HEK293 (cell line): ENCODE results near the gene UBE3B.
"Not testable (repeated sequence)": the region's sequence is repeated elsewhere in the genome, so short reads cannot be mapped to it uniquely, and the experiment has no call there.

Source experiments
- CTCF ChIP-seq: fragments of 450-650 bp; formaldehyde crosslinking; IDR thresholded peaks from 2 replicates; pipeline ENCODE4 v1.5.1; 2016; ENCODE audit warnings: missing biosample characterization, missing genetic modification characterization
- MZF1 ChIP-seq: fragments of 450-650 bp; formaldehyde crosslinking; IDR thresholded peaks from 2 replicates; pipeline ENCODE4 v1.5.1; 2017; ENCODE audit warnings: missing biosample characterization, missing genetic modification characterization, borderline replicate concordance
- PRDM1 ChIP-seq: fragments of 450-650 bp; formaldehyde crosslinking; IDR thresholded peaks from 2 replicates; pipeline ENCODE4; 2016; ENCODE audit warnings: missing biosample characterization, missing genetic modification characterization
- ZBTB26 ChIP-seq: fragments of 450-650 bp; formaldehyde crosslinking; optimal IDR thresholded peaks from 2 replicates; pipeline ENCODE3; 2016; ENCODE audit warnings: missing biosample characterization, mild to moderate bottlenecking, missing genetic modification characterization
- ZNF391 ChIP-seq: fragments of 450-650 bp; formaldehyde crosslinking; IDR thresholded peaks from 2 replicates; pipeline ENCODE4 v1.5.1; 2016; ENCODE audit warnings: low read depth, missing biosample characterization, missing genetic modification characterization, borderline replicate concordance
- ZNF521 ChIP-seq: fragments of 450-650 bp; formaldehyde crosslinking; IDR thresholded peaks from 2 replicates; pipeline ENCODE4 v1.5.1; 2017; ENCODE audit warnings: missing biosample characterization, mild to moderate bottlenecking, missing genetic modification characterization
- ZNF580 ChIP-seq: fragments of 450-650 bp; formaldehyde crosslinking; IDR thresholded peaks from 2 replicates; pipeline ENCODE4 v1.5.1; 2016; ENCODE audit warnings: missing biosample characterization, missing genetic modification characterization
- ZNF629 ChIP-seq: fragments of 450-650 bp; formaldehyde crosslinking; IDR thresholded peaks from 2 replicates; pipeline ENCODE4 v1.5.1; 2017; ENCODE audit warnings: missing biosample characterization, missing genetic modification characterization

- not testable (repeated sequence) for TF ChIP-seq CTCF; PRDM1 (tag by site-specific recombination); ZNF580 (tag by site-specific recombination); ZNF391 (tag by site-specific recombination); ZBTB26 (tag by site-specific recombination); ZNF629 (tag by site-specific recombination); MZF1 (tag by site-specific recombination); ZNF521 (tag by site-specific recombination)
Observed at GRCh38 chr12:109428804-109429203, 48.6 kb upstream of the UBE3B start.
